ENCODE data around the gene PADI2. TPM values are rescaled to one million over a fixed set of nuclear protein-coding genes. Genes with fewer than 3 reads are reported as not detected.

Gene PADI2
- total and polyA plus RNA-seq, 9 donors: 37.2 to 81.7 (median 67.8) TPM

DNA sequence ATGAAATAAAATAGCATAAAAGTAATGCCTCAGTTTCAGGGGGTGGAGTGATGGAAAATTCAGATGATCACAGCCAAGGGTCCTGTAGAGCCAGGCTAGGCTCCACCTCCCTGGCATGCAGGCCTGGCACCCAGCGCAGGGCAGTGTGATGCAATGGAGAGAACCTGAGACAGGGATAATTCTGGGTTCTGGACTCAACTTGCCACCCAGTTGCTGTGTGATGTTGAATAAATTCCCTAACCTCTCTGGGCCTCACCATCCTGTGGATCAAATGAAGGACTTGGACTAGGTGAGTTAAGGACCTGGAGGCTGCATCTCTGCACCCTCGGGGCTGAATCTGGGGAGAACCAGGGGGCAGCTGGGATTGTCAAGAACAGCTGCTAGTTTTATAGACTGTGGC lies 17.0 kb downstream of the PADI2 start:
- no peak for DNase-seq
- no CpG with 5 or more reads among the region's 2 CpGs for WGBS (ENCODE audit: insufficient coverage)
- H3K36me3 ChIP-seq (ENCODE audit: control insufficient read depth, insufficient read depth, low read length): no peaks in the 10 kb centered on the region
- peaks cover 54% of the 10 kb centered on the region for H3K4me1 ChIP-seq (ENCODE audit: control insufficient read depth, insufficient read depth, low read length)
- H3K9me3 ChIP-seq (replicated peaks; ENCODE audit: control insufficient read depth, low read depth, low read length): no peaks in the 10 kb centered on the region
- no peaks in the 10 kb centered on the region for H3K27me3 ChIP-seq (ENCODE audit: control insufficient read depth, insufficient read depth, low read length)
- no peak overlapping the region for H3K4me3 ChIP-seq (ENCODE audit: low read length)
- no peak overlapping the region for H3K27ac ChIP-seq (ENCODE audit: low read length)

DNA sequence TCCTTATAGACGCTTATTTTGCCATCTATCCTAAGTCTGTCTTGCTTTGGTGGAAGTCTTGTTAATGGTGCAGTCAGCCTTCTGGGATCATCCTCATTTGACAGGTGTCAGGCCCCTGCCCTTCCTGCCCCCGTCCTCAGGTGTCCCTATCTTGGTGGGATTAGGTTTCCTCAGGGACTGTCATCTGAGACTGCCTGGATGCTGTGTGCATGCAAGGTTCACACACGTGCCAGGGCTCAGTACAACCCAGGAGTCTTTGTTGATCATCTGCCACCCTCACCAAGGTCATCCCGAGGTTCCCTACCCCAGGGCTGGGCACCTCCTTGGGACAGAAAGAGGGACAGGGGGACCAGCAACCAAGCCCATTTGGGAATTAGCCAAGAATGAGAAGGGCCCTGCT lies 18.0 kb downstream of the PADI2 start:
- Histone ChIP-seq H3K9me3 (replicated peaks; ENCODE audit: control insufficient read depth, low read depth, low read length) (no peaks in the 10 kb centered on the region), H3K27ac (ENCODE audit: low read length) (peak overlapping the region; percentile 67), H3K36me3 (ENCODE audit: control insufficient read depth, insufficient read depth, low read length) (no peaks in the 10 kb centered on the region), H3K27me3 (ENCODE audit: control insufficient read depth, insufficient read depth, low read length) (no peaks in the 10 kb centered on the region), H3K4me3 (ENCODE audit: low read length) (no peak overlapping the region), H3K4me1 (ENCODE audit: control insufficient read depth, insufficient read depth, low read length) (peaks cover 58% of the 10 kb centered on the region)
- DNase-seq: peak; percentile 60
- 60% methylated on average over 2 of the region's 4 CpGs for WGBS (ENCODE audit: insufficient coverage)

DNA sequence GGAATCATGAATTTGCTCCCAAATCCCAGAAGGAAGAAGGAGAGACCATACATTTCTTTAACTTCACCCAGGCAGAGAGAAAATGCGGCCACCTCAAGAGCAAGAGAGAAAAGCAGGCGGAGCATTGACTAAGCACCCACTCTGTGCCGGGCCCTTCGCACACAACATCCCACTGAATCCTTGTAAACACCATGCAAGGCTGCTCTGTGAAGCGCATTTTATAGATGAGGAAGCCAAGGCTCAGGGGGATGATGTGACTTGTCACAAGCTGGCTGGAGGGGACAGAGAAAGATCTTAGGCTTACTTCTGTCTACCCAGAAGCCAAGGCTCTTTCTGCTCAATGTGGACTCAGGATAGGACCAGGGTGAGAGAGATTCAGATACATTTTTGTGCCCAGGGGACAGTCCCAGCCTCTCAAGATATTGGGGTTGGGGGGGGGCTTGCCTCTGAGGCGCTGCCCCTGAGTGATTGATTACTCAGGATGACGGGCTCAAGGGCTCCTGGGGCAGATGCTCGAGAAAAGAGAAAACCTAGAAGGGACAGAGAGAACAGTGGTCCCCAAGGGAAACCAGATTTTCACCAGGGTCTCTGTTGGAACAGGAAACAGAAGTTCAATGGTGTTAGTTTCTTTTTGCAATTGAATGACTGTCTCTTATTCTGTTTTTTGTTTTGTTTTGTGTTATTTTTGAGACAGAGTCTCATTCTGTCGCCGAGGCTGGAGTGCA lies 19.5 kb downstream of the PADI2 start:
- Histone ChIP-seq H3K36me3 (ENCODE audit: control insufficient read depth, insufficient read depth, low read length) (no peaks in the 10 kb centered on the region), H3K9me3 (replicated peaks; ENCODE audit: control insufficient read depth, low read depth, low read length) (no peaks in the 10 kb centered on the region), H3K4me3 (ENCODE audit: low read length) (no peak overlapping the region), H3K4me1 (ENCODE audit: control insufficient read depth, insufficient read depth, low read length) (peaks cover 55% of the 10 kb centered on the region), H3K27ac (ENCODE audit: low read length) (peak overlapping the region; percentile 45), H3K27me3 (ENCODE audit: control insufficient read depth, insufficient read depth, low read length) (peaks cover 2% of the 10 kb centered on the region)
- DNase-seq: no peak
- WGBS (ENCODE audit: insufficient coverage): 31% methylated on average over 3 of the region's 10 CpGs

DNA sequence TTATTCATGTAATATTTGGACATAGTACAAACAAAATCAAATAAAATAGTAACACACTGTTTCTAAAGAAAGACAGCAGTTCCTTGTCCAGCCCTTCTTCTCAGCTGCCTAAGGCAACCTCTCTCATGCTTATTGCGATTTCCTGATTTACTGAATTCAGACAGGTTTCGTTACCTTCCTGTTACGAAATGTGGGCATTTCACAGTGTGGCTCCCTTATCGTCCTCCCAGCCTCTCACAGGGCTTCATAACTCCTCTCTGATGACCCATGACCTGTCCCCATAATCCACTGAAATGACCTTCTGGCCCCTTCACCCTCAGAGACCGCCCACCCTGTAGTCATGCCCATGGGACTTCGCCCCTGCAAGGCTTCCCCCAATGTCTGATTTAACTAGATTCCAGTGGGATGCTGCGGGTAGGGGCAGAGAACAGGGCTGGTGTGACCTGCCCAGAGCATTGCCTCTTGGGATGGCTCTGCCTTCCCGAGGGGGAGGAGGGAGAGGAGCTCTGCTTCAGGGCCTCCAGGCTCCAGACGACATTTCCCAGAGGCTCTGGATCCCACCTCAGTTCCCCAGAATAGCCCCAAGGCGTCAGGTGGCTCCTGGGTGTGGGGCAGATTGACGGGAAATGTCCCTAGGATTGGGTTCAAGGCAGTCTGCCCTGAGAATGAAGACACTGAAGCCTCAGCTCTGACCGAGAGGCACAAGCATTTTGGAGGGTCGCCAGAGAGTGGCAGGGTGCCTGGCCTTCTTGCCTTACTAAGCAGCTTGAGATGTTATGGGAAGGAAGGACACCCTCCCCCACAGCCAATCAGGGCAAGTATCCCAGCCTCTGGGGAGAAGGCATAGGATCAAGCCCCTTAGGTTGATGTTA lies 20.6 kb downstream of the PADI2 start:
- H3K4me1 ChIP-seq (ENCODE audit: control insufficient read depth, insufficient read depth, low read length): peaks cover 63% of the 10 kb centered on the region
- 64% methylated on average over 10 of the region's 13 CpGs for WGBS (ENCODE audit: insufficient coverage)
- peak overlapping the region; percentile 65 for H3K27ac ChIP-seq (ENCODE audit: low read length)
- peaks cover 2% of the 10 kb centered on the region for H3K27me3 ChIP-seq (ENCODE audit: control insufficient read depth, insufficient read depth, low read length)
- H3K9me3 ChIP-seq (replicated peaks; ENCODE audit: control insufficient read depth, low read depth, low read length): no peaks in the 10 kb centered on the region
- DNase-seq: peak; percentile 81
- H3K4me3 ChIP-seq (ENCODE audit: low read length): no peak overlapping the region
- H3K36me3 ChIP-seq (ENCODE audit: control insufficient read depth, insufficient read depth, low read length): no peaks in the 10 kb centered on the region

DNA sequence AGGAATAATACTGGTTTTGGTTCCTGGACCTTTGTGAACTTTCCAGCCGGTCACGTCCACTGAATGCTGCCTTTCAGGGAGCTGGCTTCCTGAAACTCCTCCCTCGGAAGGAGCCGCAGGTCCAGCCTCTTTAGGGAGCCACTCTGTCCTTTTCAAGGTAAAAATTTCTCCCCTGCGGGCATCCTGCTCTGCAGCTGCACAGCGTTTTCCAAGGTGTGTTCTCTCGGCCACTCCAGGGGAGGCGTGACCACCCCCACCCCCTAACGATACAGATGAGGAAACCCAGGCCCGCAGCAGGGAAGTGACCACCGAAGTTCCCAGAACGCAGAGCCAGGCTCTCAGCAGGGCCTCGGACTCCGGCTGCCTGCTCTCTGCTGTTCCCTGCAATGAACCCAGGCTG lies 21.5 kb downstream of the PADI2 start:
- Histone ChIP-seq H3K4me3 (ENCODE audit: low read length) (no peak overlapping the region), H3K27me3 (ENCODE audit: control insufficient read depth, insufficient read depth, low read length) (peaks cover 2% of the 10 kb centered on the region), H3K36me3 (ENCODE audit: control insufficient read depth, insufficient read depth, low read length) (no peaks in the 10 kb centered on the region), H3K27ac (ENCODE audit: low read length) (peak overlapping the region; percentile 75), H3K4me1 (ENCODE audit: control insufficient read depth, insufficient read depth, low read length) (peaks cover 63% of the 10 kb centered on the region), H3K9me3 (replicated peaks; ENCODE audit: control insufficient read depth, low read depth, low read length) (peaks cover 2% of the 10 kb centered on the region)
- DNase-seq: no peak
- 27% methylated on average over 14 of the region's 14 CpGs for WGBS (ENCODE audit: insufficient coverage)

DNA sequence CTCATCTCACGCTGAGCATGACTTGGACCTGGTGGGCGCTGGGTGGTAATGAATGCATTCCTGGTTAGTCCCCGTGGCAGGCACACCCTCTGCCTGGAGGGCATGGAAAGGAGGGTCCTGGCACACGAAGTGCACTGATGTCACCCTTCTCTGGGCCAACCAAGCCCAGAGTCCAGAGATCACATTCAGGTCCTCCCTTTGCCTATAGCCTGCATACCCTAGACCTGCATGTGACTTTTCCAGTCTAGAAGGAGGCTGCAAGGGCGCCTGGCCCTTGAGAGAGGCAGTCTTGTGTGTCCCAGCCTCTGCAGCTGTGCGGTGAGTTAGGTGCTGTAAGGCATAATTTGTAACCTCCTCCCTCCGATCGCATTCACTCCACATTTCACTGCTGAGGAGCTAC lies 22.1 kb downstream of the PADI2 start:
- 51% methylated on average over 6 of the region's 8 CpGs for WGBS (ENCODE audit: insufficient coverage)
- H3K4me3 ChIP-seq (ENCODE audit: low read length): no peak overlapping the region
- peaks cover 58% of the 10 kb centered on the region for H3K4me1 ChIP-seq (ENCODE audit: control insufficient read depth, insufficient read depth, low read length)
- H3K9me3 ChIP-seq (replicated peaks; ENCODE audit: control insufficient read depth, low read depth, low read length): peaks cover 2% of the 10 kb centered on the region
- peaks cover under 1% of the 10 kb centered on the region for H3K36me3 ChIP-seq (ENCODE audit: control insufficient read depth, insufficient read depth, low read length)
- no peak for DNase-seq
- H3K27me3 ChIP-seq (ENCODE audit: control insufficient read depth, insufficient read depth, low read length): peaks cover 4% of the 10 kb centered on the region
- H3K27ac ChIP-seq (ENCODE audit: low read length): peak overlapping the region; percentile 75

DNA sequence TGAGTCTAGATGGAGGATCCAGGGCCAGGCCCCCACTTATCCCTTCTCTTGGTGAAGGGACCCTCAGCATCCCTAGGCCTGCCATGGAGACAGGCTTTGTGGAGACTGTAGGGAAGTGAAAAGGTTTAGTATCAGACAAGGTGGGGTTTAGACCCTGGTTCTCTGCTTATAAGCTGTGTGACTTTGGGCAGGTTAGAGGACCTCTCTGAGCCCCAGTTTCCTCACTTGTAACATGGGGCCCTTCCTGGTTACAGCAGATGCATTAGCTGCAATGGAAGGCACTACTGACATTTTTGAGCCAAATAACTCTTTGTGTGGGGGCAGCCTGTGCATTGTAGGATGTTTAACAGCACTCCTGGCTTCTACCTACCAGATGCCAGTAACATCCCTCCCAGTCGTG lies 22.7 kb downstream of the PADI2 start:
- Histone ChIP-seq H3K27me3 (ENCODE audit: control insufficient read depth, insufficient read depth, low read length) (peaks cover 4% of the 10 kb centered on the region), H3K4me1 (ENCODE audit: control insufficient read depth, insufficient read depth, low read length) (peaks cover 58% of the 10 kb centered on the region), H3K27ac (ENCODE audit: low read length) (no peak overlapping the region), H3K36me3 (ENCODE audit: control insufficient read depth, insufficient read depth, low read length) (peaks cover 5% of the 10 kb centered on the region), H3K4me3 (ENCODE audit: low read length) (no peak overlapping the region), H3K9me3 (replicated peaks; ENCODE audit: control insufficient read depth, low read depth, low read length) (peaks cover 2% of the 10 kb centered on the region)
- no CpG with 5 or more reads among the region's 1 CpG for WGBS (ENCODE audit: insufficient coverage)
- no peak for DNase-seq

DNA sequence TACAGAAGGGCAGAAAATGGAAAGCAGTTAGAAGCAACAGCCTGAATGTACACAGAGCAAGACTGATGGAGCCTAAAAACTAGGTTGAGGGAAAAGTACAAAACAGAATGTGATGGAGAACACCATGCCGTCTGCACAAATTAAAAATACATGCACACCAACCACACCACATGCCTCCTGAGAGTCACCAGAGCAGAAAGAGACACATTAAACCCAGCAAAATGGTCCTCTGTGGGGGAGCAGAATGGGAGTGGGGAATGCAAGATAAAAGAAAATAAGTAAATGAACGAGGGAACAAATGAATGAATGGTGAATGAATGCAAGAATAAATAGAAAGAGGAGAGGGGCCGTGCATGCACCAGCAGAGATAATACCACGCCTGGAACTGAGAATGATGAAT lies 24.1 kb downstream of the PADI2 start:
- Histone ChIP-seq H3K4me1 (ENCODE audit: control insufficient read depth, insufficient read depth, low read length) (peaks cover 56% of the 10 kb centered on the region), H3K27me3 (ENCODE audit: control insufficient read depth, insufficient read depth, low read length) (peaks cover 4% of the 10 kb centered on the region), H3K9me3 (replicated peaks; ENCODE audit: control insufficient read depth, low read depth, low read length) (peaks cover 2% of the 10 kb centered on the region), H3K4me3 (ENCODE audit: low read length) (no peak overlapping the region), H3K27ac (ENCODE audit: low read length) (no peak overlapping the region), H3K36me3 (ENCODE audit: control insufficient read depth, insufficient read depth, low read length) (peaks cover 5% of the 10 kb centered on the region)
- 55% methylated on average over 3 of the region's 4 CpGs for WGBS (ENCODE audit: insufficient coverage)
- no peak for DNase-seq

DNA sequence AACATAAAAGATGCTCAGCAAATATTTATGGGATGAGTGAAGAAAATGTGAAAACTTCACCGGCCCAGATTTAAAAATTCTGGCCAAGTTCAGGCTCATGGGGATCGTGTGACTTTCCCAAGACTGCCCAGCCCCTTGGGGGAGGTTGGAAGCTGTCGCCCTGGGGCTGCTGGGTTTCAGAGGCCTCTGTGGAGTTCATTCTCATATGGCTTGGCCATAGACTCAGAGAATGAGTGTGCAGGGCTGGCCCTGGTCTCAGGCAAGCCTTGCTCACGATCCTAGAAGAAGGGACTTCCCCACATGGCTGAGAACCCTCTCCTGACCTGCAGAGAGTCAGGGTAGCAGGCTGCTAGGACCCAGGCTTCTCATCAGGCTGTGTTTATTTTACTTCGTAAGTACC lies 24.6 kb downstream of the PADI2 start:
- 13% methylated on average over 3 of the region's 5 CpGs for WGBS (ENCODE audit: insufficient coverage)
- no peak overlapping the region for H3K27ac ChIP-seq (ENCODE audit: low read length)
- peaks cover 2% of the 10 kb centered on the region for H3K9me3 ChIP-seq (replicated peaks; ENCODE audit: control insufficient read depth, low read depth, low read length)
- peaks cover 5% of the 10 kb centered on the region for H3K36me3 ChIP-seq (ENCODE audit: control insufficient read depth, insufficient read depth, low read length)
- H3K4me1 ChIP-seq (ENCODE audit: control insufficient read depth, insufficient read depth, low read length): peaks cover 51% of the 10 kb centered on the region
- no peak overlapping the region for H3K4me3 ChIP-seq (ENCODE audit: low read length)
- peaks cover 5% of the 10 kb centered on the region for H3K27me3 ChIP-seq (ENCODE audit: control insufficient read depth, insufficient read depth, low read length)
- no peak for DNase-seq

DNA sequence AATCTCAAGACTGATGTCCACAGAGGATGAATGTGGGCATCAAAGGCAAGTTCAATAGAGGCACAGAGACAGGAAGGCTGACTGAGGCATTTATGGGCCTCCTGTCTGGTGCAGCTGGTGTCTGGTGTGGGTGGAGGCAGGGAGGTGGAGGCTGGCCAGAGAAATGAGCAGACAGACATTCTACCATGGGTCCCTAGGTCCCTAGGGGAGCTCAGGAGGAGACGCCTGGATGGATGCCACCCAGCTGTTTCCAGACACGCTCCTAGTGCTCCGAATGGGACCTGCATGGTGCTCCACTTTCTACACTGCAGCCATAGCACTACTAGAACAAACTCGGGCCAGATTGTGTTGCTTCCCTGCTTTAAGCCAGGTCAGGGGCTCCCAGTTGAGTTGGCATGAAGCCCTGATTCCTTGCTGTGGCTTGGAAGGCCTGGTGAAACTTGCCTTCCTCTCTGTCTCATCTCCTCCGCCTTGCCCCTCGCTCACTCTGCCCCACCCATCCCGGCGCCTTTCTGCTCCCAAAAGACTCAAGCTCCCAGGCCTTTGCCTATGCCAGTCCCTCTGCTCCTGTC lies 25.3 kb downstream of the PADI2 start:
- Histone ChIP-seq H3K36me3 (ENCODE audit: control insufficient read depth, insufficient read depth, low read length) (peaks cover 5% of the 10 kb centered on the region), H3K9me3 (replicated peaks; ENCODE audit: control insufficient read depth, low read depth, low read length) (peaks cover 2% of the 10 kb centered on the region), H3K27ac (ENCODE audit: low read length) (no peak overlapping the region), H3K27me3 (ENCODE audit: control insufficient read depth, insufficient read depth, low read length) (peaks cover 6% of the 10 kb centered on the region), H3K4me3 (ENCODE audit: low read length) (no peak overlapping the region), H3K4me1 (ENCODE audit: control insufficient read depth, insufficient read depth, low read length) (peaks cover 44% of the 10 kb centered on the region)
- DNase-seq: no peak
- WGBS (ENCODE audit: insufficient coverage): 80% methylated on average over 7 of the region's 8 CpGs
